AG04449 (cell line): Measurements from ENCODE around the gene IFFO2.

ENCODE experiments used
- CTCF ChIA-PET: fragments of 350-600 bp; formaldehyde crosslinking; extraction: SDS; loops from one replicate; lab custom pipeline; 2021; ENCODE audit warnings: antibody characterized with exemption; lab: Yijun Ruan, JAX
- POLR2A ChIA-PET: fragments of 400-600, 350-600 bp; formaldehyde crosslinking; extraction: SDS; loops from one replicate; lab custom pipeline; 2020; ENCODE audit warnings: antibody characterized with exemption, inconsistent platforms; lab: Yijun Ruan, JAX
- DNase-seq: peaks from one replicate; pipeline ENCODE4 v3.0.0-alpha.2; 2010; ENCODE audit warnings: low read depth, low spot score
- H3K4me3 ChIP-seq: 2 replicates; pipeline ENCODE4 v1.5.1; 2011; ENCODE audit warnings: low read depth, mild to moderate bottlenecking, control low read depth, low read length
- TF ChIP-seq, protein P1 (sequence below): IDR thresholded peaks from one replicate; pipeline ENCODE4 v1.5.1; 2011; ENCODE audit warnings: mild to moderate bottlenecking, moderate library complexity, low read length, control low read depth, inconsistent platforms; ENCODE audit not compliant: insufficient read depth; ENCODE audit errors: missing control alignments

Gene IFFO2

DNA sequence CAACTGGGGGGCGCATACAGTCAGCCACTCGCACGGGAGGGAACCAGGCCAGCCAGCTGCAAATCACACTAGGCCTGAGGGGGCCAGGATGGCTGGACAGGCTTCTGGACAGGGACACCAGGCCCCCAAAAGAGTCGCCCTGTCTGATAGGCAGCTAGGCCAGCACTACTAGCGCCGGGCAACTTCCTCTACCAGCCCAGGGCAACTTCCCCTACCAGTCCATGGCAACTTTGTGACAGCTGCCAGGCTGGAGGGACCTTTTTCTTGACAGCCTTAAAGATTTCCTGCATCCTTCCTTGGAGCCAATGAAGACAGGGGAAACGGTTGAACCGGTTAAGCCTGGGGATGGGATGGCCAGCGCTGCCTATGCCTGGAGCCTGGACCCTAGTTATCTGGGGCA, 5.1 kb downstream of the IFFO2 start:
- no peak for DNase-seq
- H3K4me3 ChIP-seq: no peak overlapping the region; the same call in 1 of the 2 replicates
- TF ChIP-seq, protein P1, sequence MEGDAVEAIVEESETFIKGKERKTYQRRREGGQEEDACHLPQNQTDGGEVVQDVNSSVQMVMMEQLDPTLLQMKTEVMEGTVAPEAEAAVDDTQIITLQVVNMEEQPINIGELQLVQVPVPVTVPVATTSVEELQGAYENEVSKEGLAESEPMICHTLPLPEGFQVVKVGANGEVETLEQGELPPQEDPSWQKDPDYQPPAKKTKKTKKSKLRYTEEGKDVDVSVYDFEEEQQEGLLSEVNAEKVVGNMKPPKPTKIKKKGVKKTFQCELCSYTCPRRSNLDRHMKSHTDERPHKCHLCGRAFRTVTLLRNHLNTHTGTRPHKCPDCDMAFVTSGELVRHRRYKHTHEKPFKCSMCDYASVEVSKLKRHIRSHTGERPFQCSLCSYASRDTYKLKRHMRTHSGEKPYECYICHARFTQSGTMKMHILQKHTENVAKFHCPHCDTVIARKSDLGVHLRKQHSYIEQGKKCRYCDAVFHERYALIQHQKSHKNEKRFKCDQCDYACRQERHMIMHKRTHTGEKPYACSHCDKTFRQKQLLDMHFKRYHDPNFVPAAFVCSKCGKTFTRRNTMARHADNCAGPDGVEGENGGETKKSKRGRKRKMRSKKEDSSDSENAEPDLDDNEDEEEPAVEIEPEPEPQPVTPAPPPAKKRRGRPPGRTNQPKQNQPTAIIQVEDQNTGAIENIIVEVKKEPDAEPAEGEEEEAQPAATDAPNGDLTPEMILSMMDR: no peak
- CTCF ChIA-PET: interaction anchor here (0.6 to 12.4 kb wide), 5 partner anchors 10 to 145 kb away, joined by 3 to 179 read pairs (median 4); no protein-coding TSS in a partner anchor
- POLR2A ChIA-PET: interaction anchor here (2.6 kb wide), 2 partner anchors 25 to 60 kb away, joined by 8 to 11 read pairs; no protein-coding TSS in a partner anchor

DNA sequence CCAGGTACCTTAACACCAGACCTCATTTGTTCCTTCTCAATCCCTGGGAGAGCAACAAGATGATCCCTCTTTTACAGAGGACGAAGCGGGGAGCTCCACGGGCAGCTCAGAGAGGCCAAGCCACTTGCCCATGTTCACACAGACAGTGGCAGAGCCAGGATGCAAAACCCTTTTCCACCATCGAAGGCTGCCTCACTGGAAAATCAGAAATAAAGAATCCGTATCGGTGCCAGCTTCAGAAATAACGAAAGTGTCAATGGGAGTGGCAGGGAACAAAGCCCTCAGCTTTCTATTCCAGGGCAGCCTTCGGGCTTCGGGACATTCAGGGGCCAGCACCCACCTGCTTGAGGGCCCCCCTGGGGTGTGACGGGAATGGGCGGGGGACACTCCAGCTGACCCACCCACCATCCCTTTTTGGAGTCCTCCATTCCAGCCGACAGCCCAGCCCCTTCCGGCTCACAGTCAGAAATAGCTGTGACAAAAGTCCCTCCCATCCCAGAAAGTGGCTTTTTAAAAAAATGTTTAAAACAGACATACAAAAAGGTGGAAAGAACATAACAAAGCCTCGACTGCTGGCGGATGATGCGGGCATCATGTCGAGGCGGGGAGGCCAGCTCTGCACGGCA, 6.0 kb downstream of the IFFO2 start:
- no peak for DNase-seq
- ChIA-PET POLR2A (interaction anchor here (1.3 to 2.6 kb wide), 3 partner anchors 24 to 61 kb away, joined by 3 to 11 read pairs (median 8); no protein-coding TSS in a partner anchor), CTCF (interaction anchor here (1.0 to 12.4 kb wide), 4 partner anchors 29 to 146 kb away, joined by 3 to 179 read pairs (median 4); no protein-coding TSS in a partner anchor)
- TF ChIP-seq, protein P1: no peak
- peak overlapping the region; percentile 49 for H3K4me3 ChIP-seq

DNA sequence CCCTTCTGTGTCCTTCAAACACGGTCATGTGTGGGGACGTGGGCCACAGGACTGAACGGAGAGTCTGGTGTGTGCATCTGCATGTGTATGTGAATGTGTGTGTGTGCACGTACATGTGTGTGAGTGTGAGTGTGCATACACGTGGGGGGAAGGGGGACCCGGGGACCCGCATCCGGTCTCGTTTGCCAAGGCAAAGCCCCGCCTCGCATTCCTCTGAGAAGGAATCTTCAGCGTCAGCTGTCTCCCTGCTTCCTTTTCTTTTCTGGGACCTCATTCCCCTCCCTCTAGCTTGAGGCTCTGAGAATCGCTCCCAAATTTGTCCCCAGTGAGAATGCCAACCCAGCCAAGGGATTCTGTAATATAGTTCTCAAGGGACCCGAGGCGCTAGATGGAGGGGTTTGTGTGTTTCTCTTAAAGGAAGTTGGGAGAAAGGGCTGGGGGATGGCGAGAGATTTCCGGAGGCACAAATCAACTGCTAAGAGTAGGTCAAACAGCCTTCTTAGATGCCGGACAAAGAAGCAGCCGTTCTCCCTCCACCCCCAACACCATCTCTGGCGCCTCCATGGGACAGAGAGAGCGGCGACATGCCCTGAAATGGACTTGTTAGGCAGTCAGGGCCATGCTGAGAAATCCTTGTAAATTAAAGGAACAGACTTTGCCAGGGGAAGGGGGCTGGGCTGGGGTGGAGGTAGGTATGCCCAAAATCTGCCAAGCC, 6.6 kb downstream of the IFFO2 start:
- no peak for DNase-seq
- POLR2A ChIA-PET: interaction anchor here (0.8 to 2.6 kb wide), 4 partner anchors 12 to 61 kb away, joined by 3 to 11 read pairs (median 6); no protein-coding TSS in a partner anchor
- TF ChIP-seq, protein P1: peak; percentile 29
- peak overlapping the region; percentile 49 for H3K4me3 ChIP-seq
- CTCF ChIA-PET: interaction anchor here (1.0 to 12.4 kb wide), 2 partner anchors 38 to 60 kb away, joined by 4 to 179 read pairs; no protein-coding TSS in a partner anchor

DNA sequence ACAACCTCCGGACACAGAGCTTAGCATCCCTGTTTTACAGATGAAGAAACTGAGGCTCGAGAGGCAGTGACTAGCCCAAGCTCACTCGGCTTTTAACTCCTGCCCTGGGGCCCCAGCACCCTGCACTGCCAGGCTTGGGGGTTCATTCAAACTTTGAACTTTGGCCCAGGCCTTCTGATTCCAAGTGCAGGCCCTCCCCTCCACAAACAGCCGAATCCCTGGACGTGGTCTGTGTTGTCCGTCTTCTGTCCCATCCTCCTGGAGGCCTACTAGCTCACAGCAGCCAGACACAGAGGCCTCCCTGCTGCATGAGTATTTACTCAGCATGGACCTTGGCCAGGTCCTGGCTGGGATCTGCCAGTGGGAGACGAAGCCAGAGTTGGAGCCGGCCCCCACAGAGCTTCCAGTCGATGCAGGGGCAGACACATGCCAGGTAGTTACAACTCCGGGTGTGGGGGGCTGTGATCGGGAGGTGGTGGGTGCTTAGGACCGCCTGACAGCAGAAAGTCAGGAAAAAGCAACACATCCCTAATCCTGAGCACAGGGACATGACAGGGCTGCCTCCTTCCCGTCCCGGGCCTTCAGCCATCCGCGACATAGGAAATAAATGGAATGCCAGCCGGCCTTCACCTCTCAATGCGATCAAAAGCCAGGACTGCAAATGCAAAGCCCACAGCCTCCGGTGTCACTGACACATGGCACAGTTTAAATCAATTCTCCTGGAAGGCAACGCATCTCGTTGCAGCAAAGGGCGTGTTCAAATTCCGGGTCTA, 7.4 kb downstream of the IFFO2 start:
- TF ChIP-seq, protein P1: no peak
- H3K4me3 ChIP-seq: peak overlapping the region; percentile 49
- POLR2A ChIA-PET: interaction anchor here (0.7 to 2.6 kb wide), 5 partner anchors 11 to 62 kb away, joined by 3 to 11 read pairs (median 3); no protein-coding TSS in a partner anchor
- CTCF ChIA-PET: interaction anchor here (0.9 to 12.4 kb wide), 2 partner anchors 22 to 37 kb away, joined by 4 to 179 read pairs; no protein-coding TSS in a partner anchor
- no peak for DNase-seq

DNA sequence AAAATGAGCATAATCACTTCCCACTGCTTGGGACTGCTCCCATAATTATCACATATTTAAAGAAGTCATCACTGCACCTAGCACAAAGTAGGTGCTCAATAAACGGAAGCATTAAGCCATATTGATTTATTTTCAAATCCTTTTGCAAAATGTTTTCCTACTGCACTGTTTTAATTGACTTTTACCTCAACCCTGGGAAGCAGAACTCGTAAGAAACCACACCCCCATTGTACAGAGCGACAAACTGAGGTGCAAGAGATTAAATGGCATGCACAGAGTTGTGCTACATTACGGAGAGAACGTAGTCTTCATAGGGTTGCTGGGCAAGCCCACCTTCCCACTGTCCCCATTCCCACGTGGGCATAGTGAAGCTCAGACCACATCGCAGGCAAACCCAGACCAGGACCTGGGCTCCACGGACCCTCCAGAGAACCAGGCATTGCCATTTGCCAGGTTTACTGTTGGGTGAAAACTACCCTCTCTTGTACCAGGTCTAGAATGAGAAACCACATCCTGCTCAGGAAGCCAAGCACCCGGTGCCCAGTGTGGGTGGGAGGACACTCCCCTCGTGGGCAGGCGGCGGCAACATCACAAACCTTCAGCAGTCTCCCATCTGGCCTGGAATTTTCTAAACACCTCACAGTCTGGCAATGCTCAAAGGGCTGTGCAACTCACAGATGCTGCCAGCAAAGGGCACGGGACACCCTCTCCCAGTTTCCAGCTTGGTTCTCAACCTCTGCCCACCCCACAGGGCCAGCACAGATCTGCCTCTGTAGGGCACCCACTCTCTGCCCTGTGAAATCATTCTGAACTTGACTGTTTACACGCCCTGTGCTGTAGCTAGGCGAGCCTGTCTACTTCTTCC, 8.2 kb downstream of the IFFO2 start:
- DNase-seq: no peak
- TF ChIP-seq, protein P1: no peak
- CTCF ChIA-PET: interaction anchor here (0.9 to 12.4 kb wide), 2 partner anchors 21 to 37 kb away, joined by 4 to 179 read pairs; no protein-coding TSS in a partner anchor
- POLR2A ChIA-PET: interaction anchor here (0.7 to 2.6 kb wide), 2 partner anchors 21 to 22 kb away, joined by 3 to 11 read pairs; no protein-coding TSS in a partner anchor
- no peak overlapping the region for H3K4me3 ChIP-seq
